A549 (cell line): ENCODE data around the gene TRIM72.

Experiments
- BHLHE40 ChIP-seq: IDR thresholded peaks from 2 replicates; pipeline ENCODE4 v1.6.1; 2012; ENCODE audit warnings: low read depth, low read length, inconsistent platforms
- CTCF ChIP-seq: fragments of >200 bp; sonication (Bioruptor Twin); formaldehyde crosslinking; IDR thresholded peaks from 3 replicates; pipeline ENCODE4 v1.5.1; 2016
- EP300 ChIP-seq, 2 experiments: fragments of >200 bp; sonication (Bioruptor Twin); formaldehyde crosslinking; IDR thresholded peaks; 2 replicates in 1 of 2; 3 replicates in 1 of 2; pipeline ENCODE4 v1.6.1; 2016 to 2017
- JUN ChIP-seq, 2 experiments: fragments of >200 bp; sonication (Bioruptor Twin); formaldehyde crosslinking; IDR thresholded peaks; 2 replicates in 1 of 2; 3 replicates in 1 of 2; pipeline ENCODE4 v1.6.1; 2016 to 2017
- JUNB ChIP-seq: fragments of >200 bp; sonication (Bioruptor Twin); formaldehyde crosslinking; IDR thresholded peaks from 2 replicates; pipeline ENCODE4 v1.6.1; 2016
- MAFK ChIP-seq: fragments of 450-650 bp; IDR thresholded peaks from 2 replicates; pipeline ENCODE4 v1.6.1; 2014; ENCODE audit not compliant: partially characterized antibody
- POLR2A ChIP-seq: IDR thresholded peaks from 2 replicates; pipeline ENCODE4 v1.6.1; 2012; ENCODE audit warnings: mild to moderate bottlenecking, low read length
- SMC3 ChIP-seq: fragments of >200 bp; sonication (Bioruptor Twin); formaldehyde crosslinking; IDR thresholded peaks from 3 replicates; pipeline ENCODE4 v1.6.1; 2018; ENCODE audit warnings: inconsistent platforms
- TF ChIP-seq, protein P1 (sequence below): IDR thresholded peaks from 2 replicates; pipeline ENCODE4 v1.6.1; 2012

- TF ChIP-seq SMC3: no peak
- TF ChIP-seq JUN (IDR thresholded peaks at IDR 0.05): no peak
- no peak for TF ChIP-seq POLR2A
- TF ChIP-seq MAFK: no peak
- no peak for TF ChIP-seq CTCF
- TF ChIP-seq EP300 (IDR thresholded peaks at IDR 0.05): no peak
- TF ChIP-seq BHLHE40: no peak
- TF ChIP-seq JUNB: no peak
- TF ChIP-seq, protein P1, sequence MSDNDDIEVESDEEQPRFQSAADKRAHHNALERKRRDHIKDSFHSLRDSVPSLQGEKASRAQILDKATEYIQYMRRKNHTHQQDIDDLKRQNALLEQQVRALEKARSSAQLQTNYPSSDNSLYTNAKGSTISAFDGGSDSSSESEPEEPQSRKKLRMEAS: no peak
Measured at GRCh38 chr16:31258366-31258765, 44.4 kb downstream of the TRIM72 start.
